Hepatocyte (in vitro differentiated cells): ENCODE data around the gene PKD1L1.

Experiments
- CTCF ChIP-seq: fragments of 200-600 bp; sonication (generic); IDR thresholded peaks from 2 replicates; pipeline ENCODE4 v1.5.1; 2016; ENCODE audit warnings: antibody characterized with exemption, mild to moderate bottlenecking; ENCODE audit not compliant: poor library complexity
- EZH2 ChIP-seq: fragments of 200-600 bp; sonication (generic); IDR thresholded peaks from 2 replicates; pipeline ENCODE4 v1.6.1; 2016; ENCODE audit warnings: antibody characterized with exemption, mild to moderate bottlenecking, borderline replicate concordance

GRCh38 chr7:47782792-47783191 lies 165.5 kb downstream of the PKD1L1 start:
- no peak for TF ChIP-seq CTCF
- TF ChIP-seq EZH2 = no peak
